ENCODE data around the gene SFXN5.

Gene SFXN5

GRCh38 chr2:72992734-72993102 lies 78.8 kb downstream of the SFXN5 start:
- no peak for DNase-seq

GRCh38 chr2:72991980-72992733 lies 79.4 kb downstream of the SFXN5 start:
- no peak for DNase-seq

GRCh38 chr2:72991439-72991725 lies 80.1 kb downstream of the SFXN5 start:
- no peak for DNase-seq

- DNase-seq: no peak
These were observed 80.6 kb downstream of the SFXN5 start for GRCh38 chr2:72990695-72991438.

- DNase-seq: no peak
These were observed 81.5 kb downstream of the SFXN5 start for GRCh38 chr2:72989770-72990556.

GRCh38 chr2:72988726-72989273 lies 82.7 kb downstream of the SFXN5 start:
- no peak for DNase-seq

- no peak for DNase-seq
These were observed 83.5 kb downstream of the SFXN5 start for GRCh38 chr2:72988041-72988440.

- DNase-seq: no peak
These were observed 85.4 kb downstream of the SFXN5 start for GRCh38 chr2:72985891-72986683.

- no peak for DNase-seq
These were observed 86.4 kb downstream of the SFXN5 start for GRCh38 chr2:72985136-72985535.

GRCh38 chr2:72984172-72984671 lies 87.3 kb downstream of the SFXN5 start:
- no peak for DNase-seq

- no peak for DNase-seq
These were observed 87.9 kb downstream of the SFXN5 start for GRCh38 chr2:72983500-72984161.

GRCh38 chr2:72982781-72983499 lies 88.6 kb downstream of the SFXN5 start:
- DNase-seq: no peak

GRCh38 chr2:72982219-72982618 lies 89.3 kb downstream of the SFXN5 start:
- no peak for DNase-seq

- DNase-seq: no peak
These were observed 90.0 kb downstream of the SFXN5 start for GRCh38 chr2:72981536-72981935.

GRCh38 chr2:72980535-72981217 lies 90.8 kb downstream of the SFXN5 start:
- DNase-seq: no peak

GRCh38 chr2:72979896-72980295 lies 91.6 kb downstream of the SFXN5 start:
- peak; percentile 94 for DNase-seq

- DNase-seq: no peak
These were observed 96.5 kb downstream of the SFXN5 start for GRCh38 chr2:72975017-72975416.

- DNase-seq: no peak
These were observed 97.1 kb downstream of the SFXN5 start for GRCh38 chr2:72974436-72974754.

- DNase-seq: peak; percentile 4
These were observed 97.7 kb downstream of the SFXN5 start for GRCh38 chr2:72973566-72974435.

- DNase-seq: no peak
These were observed 98.4 kb downstream of the SFXN5 start for GRCh38 chr2:72973137-72973535.
